Measurements from ENCODE around the gene ANKRD40CL.

GRCh38 chr17:50739098-50739497, 28.2 kb downstream of the ANKRD40CL start:
- TF ChIP-seq, protein P1, sequence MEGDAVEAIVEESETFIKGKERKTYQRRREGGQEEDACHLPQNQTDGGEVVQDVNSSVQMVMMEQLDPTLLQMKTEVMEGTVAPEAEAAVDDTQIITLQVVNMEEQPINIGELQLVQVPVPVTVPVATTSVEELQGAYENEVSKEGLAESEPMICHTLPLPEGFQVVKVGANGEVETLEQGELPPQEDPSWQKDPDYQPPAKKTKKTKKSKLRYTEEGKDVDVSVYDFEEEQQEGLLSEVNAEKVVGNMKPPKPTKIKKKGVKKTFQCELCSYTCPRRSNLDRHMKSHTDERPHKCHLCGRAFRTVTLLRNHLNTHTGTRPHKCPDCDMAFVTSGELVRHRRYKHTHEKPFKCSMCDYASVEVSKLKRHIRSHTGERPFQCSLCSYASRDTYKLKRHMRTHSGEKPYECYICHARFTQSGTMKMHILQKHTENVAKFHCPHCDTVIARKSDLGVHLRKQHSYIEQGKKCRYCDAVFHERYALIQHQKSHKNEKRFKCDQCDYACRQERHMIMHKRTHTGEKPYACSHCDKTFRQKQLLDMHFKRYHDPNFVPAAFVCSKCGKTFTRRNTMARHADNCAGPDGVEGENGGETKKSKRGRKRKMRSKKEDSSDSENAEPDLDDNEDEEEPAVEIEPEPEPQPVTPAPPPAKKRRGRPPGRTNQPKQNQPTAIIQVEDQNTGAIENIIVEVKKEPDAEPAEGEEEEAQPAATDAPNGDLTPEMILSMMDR (IDR thresholded peaks at IDR 0.05), result no peak
- TF ChIP-seq TEAD4 (CRISPR knock-in tag; IDR thresholded peaks at IDR 0.05), result no peak
- TF ChIP-seq ETV6 (CRISPR knock-in tag; IDR thresholded peaks at IDR 0.05), result no peak
- no peak for TF ChIP-seq NFYB (CRISPR knock-in tag; conservative IDR thresholded peaks at IDR 0.05; ENCODE audit: low read depth)
- TF ChIP-seq ZNF121 (CRISPR knock-in tag; IDR thresholded peaks at IDR 0.05), result no peak
- no peak for TF ChIP-seq ATF1 (CRISPR knock-in tag; IDR thresholded peaks at IDR 0.05)
